ENCODE results near the gene RNF152. TPM values are rescaled to one million over a fixed set of nuclear protein-coding genes. Genes with fewer than 3 reads are reported as not detected.
A peak's percentile ranks its signal among the peaks of the same experiment; 100 is the strongest.

Gene RNF152, protein sequence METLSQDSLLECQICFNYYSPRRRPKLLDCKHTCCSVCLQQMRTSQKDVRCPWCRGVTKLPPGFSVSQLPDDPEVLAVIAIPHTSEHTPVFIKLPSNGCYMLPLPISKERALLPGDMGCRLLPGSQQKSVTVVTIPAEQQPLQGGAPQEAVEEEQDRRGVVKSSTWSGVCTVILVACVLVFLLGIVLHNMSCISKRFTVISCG
- total RNA-seq: 100 to 1,000 TPM in 1 of 2 donors, 10 to 100 TPM in 1; 90.8 to 119 TPM
- polyA plus RNA-seq (2013, experiment 1 of 2): 15.9 TPM
- polyA plus RNA-seq (2013, experiment 2 of 2): 23.3 TPM
- long read RNA-seq, experiment 1, partial matches to known transcripts: 0 of 11 reads
- long read RNA-seq, experiment 1, other reads (novel, unspliced or antisense): 10 of 11 reads
- long read RNA-seq, experiment 2, full-length matches to known transcripts: 9 of 32 reads
- long read RNA-seq, experiment 2, partial matches to known transcripts: 4 of 32 reads
- long read RNA-seq, experiment 2, other reads (novel, unspliced or antisense): 19 of 32 reads
- long read RNA-seq, experiment 3, full-length matches to known transcripts: 6 of 11 reads
- long read RNA-seq, experiment 3, partial matches to known transcripts: 0 of 11 reads
- long read RNA-seq, experiment 3, other reads (novel, unspliced or antisense): 5 of 11 reads
- long read RNA-seq, experiment 4, partial matches to known transcripts: 0 of 3 reads
- long read RNA-seq, experiment 4, other reads (novel, unspliced or antisense): 3 of 3 reads

DNA sequence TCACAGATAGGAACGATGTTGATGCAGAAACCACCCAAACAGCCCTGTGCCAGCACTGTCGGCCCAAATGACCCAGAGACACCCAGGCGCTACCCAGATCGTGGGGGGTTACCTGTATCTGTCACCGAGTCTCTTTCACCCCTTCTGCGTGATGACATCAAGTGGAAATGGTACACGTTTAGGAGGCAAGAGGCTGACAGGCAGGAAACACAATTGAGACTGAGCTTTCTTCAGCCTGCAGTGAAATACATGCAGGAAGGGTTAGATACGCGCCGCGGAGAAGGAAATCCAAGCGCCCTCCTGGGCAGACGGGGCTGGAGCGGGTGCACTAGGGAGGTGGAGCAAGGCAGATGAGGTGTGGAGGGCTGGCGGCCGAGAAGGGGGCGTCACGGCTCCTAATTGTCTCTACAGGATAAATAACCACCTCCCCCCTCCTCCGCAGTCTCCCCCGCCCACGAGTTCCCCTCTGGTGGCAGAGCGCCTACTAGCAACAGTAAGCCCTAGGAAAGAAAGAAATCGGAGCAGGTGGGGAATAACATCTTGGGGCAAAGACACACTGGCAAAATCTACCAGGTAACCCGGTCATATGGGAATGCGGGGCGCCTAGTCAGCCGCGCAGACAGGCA is at the start of gene RNF152:
Gene RNF152 (minus strand): TSS at position 325 of the 626 bp plus-strand sequence. CDS start 76,544 bp downstream, outside the sequence.
- H3K9me3 ChIP-seq (ENCODE audit: control insufficient read depth, low read length): no peaks in the 10 kb centered on the region
- peaks cover 42% of the 10 kb centered on the region for H3K36me3 Mint-ChIP-seq (ENCODE audit: low read depth)
- peaks cover 29% of the 10 kb centered on the region for H3K27me3 Mint-ChIP-seq (ENCODE audit: insufficient read depth)
- H3K4me3 Mint-ChIP-seq: peak within 1 kb of the TSS; percentile 96
- peak within 1 kb of the TSS; percentile 86 for H3K27ac Mint-ChIP-seq
- H3K36me3 ChIP-seq (ENCODE audit: control insufficient read depth, insufficient read depth, low read length): peaks cover 49% of the 10 kb centered on the region
- TF ChIP-seq, protein P1, sequence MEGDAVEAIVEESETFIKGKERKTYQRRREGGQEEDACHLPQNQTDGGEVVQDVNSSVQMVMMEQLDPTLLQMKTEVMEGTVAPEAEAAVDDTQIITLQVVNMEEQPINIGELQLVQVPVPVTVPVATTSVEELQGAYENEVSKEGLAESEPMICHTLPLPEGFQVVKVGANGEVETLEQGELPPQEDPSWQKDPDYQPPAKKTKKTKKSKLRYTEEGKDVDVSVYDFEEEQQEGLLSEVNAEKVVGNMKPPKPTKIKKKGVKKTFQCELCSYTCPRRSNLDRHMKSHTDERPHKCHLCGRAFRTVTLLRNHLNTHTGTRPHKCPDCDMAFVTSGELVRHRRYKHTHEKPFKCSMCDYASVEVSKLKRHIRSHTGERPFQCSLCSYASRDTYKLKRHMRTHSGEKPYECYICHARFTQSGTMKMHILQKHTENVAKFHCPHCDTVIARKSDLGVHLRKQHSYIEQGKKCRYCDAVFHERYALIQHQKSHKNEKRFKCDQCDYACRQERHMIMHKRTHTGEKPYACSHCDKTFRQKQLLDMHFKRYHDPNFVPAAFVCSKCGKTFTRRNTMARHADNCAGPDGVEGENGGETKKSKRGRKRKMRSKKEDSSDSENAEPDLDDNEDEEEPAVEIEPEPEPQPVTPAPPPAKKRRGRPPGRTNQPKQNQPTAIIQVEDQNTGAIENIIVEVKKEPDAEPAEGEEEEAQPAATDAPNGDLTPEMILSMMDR (conservative IDR thresholded peaks at IDR 0.05): peak; percentile 42
- 3 to 5% methylated on average over 10 to 28 of the region's 28 CpGs for whole genome bisulfite sequencing, 2 experiments (ENCODE audit: insufficient coverage in 1 of 2, insufficient read length in 1 of 2)
- peak; percentile 90 for DNase-seq
- no peak within 1 kb of the TSS for H3K27ac ChIP-seq (ENCODE audit: low read depth, low read length)
- peak within 1 kb of the TSS; percentile 71 for H3K9ac ChIP-seq (ENCODE audit: extremely low read depth, low read length, poor library complexity, severe bottlenecking)
- peaks cover 2% of the 10 kb centered on the region for H3K9me3 Mint-ChIP-seq
- peaks cover 11% of the 10 kb centered on the region for H3K4me1 ChIP-seq (ENCODE audit: control insufficient read depth, insufficient read depth, low read length)
- H3K4me1 Mint-ChIP-seq: peaks cover 48% of the 10 kb centered on the region
- peak within 1 kb of the TSS; percentile 91 for H3K4me3 ChIP-seq (ENCODE audit: low read length)
- no peaks in the 10 kb centered on the region for H3K27me3 ChIP-seq (ENCODE audit: control insufficient read depth, insufficient read depth, low read length, poor library complexity, severe bottlenecking)

DNA sequence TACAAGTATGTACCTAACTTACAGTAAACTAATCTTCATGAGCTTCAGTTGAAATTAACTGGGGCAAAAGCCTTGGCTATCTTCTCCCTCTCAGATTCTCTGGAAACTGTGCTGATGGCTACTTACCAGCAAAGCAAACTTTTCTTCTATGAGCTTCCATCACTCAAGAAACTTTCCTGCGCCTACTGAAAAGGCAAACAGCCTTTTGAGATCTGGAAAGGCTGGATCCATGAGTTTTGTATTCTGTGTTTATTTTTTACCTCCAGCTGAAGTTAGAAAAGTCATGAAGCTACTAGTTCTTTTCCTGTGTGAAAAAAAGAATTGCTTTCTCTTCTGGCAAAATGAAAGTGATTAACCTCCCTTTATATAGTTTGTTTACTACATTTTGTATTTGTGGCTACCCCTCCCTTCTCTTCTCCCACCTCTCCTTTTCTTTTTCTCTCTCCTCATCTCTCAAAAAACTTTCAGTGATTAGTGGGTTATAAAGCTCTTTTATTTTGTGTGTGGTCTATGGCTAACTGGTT is 49.2 kb upstream of the RNF152 start:
- H3K4me3 Mint-ChIP-seq: no peak overlapping the region
- no peaks in the 10 kb centered on the region for H3K36me3 ChIP-seq (ENCODE audit: control insufficient read depth, insufficient read depth, low read length)
- H3K27ac ChIP-seq (ENCODE audit: low read depth, low read length): no peak overlapping the region
- H3K27ac Mint-ChIP-seq: no peak overlapping the region
- DNase-seq: no peak
- H3K27me3 ChIP-seq (ENCODE audit: control insufficient read depth, insufficient read depth, low read length, poor library complexity, severe bottlenecking): no peaks in the 10 kb centered on the region
- no peaks in the 10 kb centered on the region for H3K36me3 Mint-ChIP-seq (ENCODE audit: low read depth)
- H3K4me3 ChIP-seq (ENCODE audit: low read length): no peak overlapping the region
- WGBS, 2 experiments (ENCODE audit: insufficient coverage in 1 of 2, insufficient read length in 1 of 2): 100% methylated on average over 1 of the region's 1 CpG; no CpG with 5 or more reads in 1 of the 2 experiments
- TF ChIP-seq, protein P1 (conservative IDR thresholded peaks at IDR 0.05): no peak
- no peaks in the 10 kb centered on the region for H3K4me1 ChIP-seq (ENCODE audit: control insufficient read depth, insufficient read depth, low read length)
- H3K4me1 Mint-ChIP-seq: no peaks in the 10 kb centered on the region
- peaks cover 5% of the 10 kb centered on the region for H3K9me3 ChIP-seq (ENCODE audit: control insufficient read depth, low read length)
- H3K9ac ChIP-seq (ENCODE audit: extremely low read depth, low read length, poor library complexity, severe bottlenecking): no peak overlapping the region
- H3K9me3 Mint-ChIP-seq: no peaks in the 10 kb centered on the region
- H3K27me3 Mint-ChIP-seq (ENCODE audit: insufficient read depth): no peaks in the 10 kb centered on the region

DNA sequence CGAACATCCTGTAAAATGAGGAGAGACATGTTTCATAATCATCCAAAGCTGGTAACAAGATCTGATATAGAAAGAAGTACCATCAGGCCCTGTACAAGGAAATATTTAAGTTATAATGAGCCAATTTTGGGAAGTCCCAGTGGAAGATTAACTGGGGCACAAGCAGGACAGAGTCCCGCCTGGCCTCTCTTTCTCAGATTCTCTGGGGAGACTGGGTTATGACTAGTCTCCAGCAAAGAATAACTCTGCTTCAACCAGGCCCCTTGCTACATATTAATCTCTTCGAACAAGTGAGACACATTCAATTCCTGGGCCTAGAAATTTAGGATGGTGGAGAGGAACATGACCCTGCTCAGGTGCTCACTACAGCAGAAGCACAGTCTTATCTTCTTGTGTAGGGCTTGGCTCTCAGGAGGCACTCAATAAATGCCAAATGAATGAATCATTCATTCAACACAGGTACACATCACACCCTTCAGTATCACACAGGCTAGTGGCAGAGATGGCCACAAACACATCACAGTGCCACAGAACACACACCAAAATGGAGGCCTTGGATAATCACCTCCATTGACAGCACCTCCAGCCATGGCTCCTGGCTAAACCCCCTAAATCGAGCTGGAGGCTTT is 46.4 kb upstream of the RNF152 start:
- Histone ChIP-seq H3K9ac (ENCODE audit: extremely low read depth, low read length, poor library complexity, severe bottlenecking) (no peak overlapping the region), H3K36me3 (ENCODE audit: control insufficient read depth, insufficient read depth, low read length) (no peaks in the 10 kb centered on the region), H3K4me3 (ENCODE audit: low read length) (no peak overlapping the region), H3K4me1 (ENCODE audit: control insufficient read depth, insufficient read depth, low read length) (no peaks in the 10 kb centered on the region), H3K9me3 (ENCODE audit: control insufficient read depth, low read length) (peaks cover 5% of the 10 kb centered on the region), H3K27me3 (ENCODE audit: control insufficient read depth, insufficient read depth, low read length, poor library complexity, severe bottlenecking) (no peaks in the 10 kb centered on the region), H3K27ac (ENCODE audit: low read depth, low read length) (no peak overlapping the region)
- no peaks in the 10 kb centered on the region for H3K36me3 Mint-ChIP-seq (ENCODE audit: low read depth)
- 92 to 97% methylated on average over 3 to 4 of the region's 4 CpGs for WGBS, 2 experiments (ENCODE audit: insufficient coverage in 1 of 2, insufficient read length in 1 of 2)
- no peak overlapping the region for H3K27ac Mint-ChIP-seq
- H3K27me3 Mint-ChIP-seq (ENCODE audit: insufficient read depth): no peaks in the 10 kb centered on the region
- TF ChIP-seq, protein P1 (conservative IDR thresholded peaks at IDR 0.05): no peak
- H3K4me3 Mint-ChIP-seq: no peak overlapping the region
- no peaks in the 10 kb centered on the region for H3K9me3 Mint-ChIP-seq
- no peak for DNase-seq
- H3K4me1 Mint-ChIP-seq: no peaks in the 10 kb centered on the region
